ENCODE results near the gene COG4.
"Not testable (repeated sequence)": the region's sequence is repeated elsewhere in the genome, so short reads cannot be mapped to it uniquely, and the experiment has no call there.

COG4 gene

GRCh38 chr16:70457446-70458166 is 65.7 kb downstream of the COG4 start:
- DNase-seq (ENCODE audit: low read depth) = no peak

DNA sequence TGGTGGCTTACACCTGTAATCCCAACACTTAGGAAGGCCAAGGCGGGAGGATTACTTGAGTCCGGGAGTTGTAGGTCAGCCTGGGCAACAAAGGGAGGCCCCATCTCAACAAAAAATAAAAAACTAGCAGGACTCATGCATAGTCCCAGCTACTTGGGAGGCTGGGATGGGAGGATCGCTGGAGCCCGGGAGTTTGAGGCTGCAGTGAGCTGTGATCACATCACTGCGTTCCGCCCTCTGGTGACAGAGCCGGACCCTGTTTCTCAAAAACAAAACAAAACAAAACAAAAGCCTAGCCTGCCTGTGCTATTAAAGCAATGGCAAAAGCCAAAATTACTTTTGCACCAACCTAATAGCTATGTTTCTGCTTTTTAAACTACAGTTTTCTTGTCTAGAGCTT is 67.4 kb downstream of the COG4 start:
- no peak for DNase-seq (ENCODE audit: low read depth)

- DNase-seq (ENCODE audit: low read depth) = no peak
Observed at GRCh38 chr16:70454222-70455034, 68.9 kb downstream of the COG4 start, which contains the start of gene FCSK. Gene FCSK, plus strand, starts transcription at chr16:70454595. Its CDS starts 8,596 bp downstream, at chr16:70463191.

GRCh38 chr16:70453892-70454221 is 69.5 kb downstream of the COG4 start:
- no peak for DNase-seq (ENCODE audit: low read depth)

GRCh38 chr16:70453117-70453891 is 70.0 kb downstream of the COG4 start:
- DNase-seq (ENCODE audit: low read depth) = no peak

GRCh38 chr16:70451004-70451340 is 72.4 kb downstream of the COG4 start:
- not testable (repeated sequence) for DNase-seq (ENCODE audit: low read depth)

- not testable (repeated sequence) for DNase-seq (ENCODE audit: low read depth)
Observed at GRCh38 chr16:70450142-70451003, 73.0 kb downstream of the COG4 start.

GRCh38 chr16:70448075-70448474 is 75.3 kb downstream of the COG4 start:
- no peak for DNase-seq (ENCODE audit: low read depth)

- no peak for DNase-seq (ENCODE audit: low read depth)
Observed at GRCh38 chr16:70444249-70445063, 78.9 kb downstream of the COG4 start.

- no peak for DNase-seq (ENCODE audit: low read depth)
Observed at GRCh38 chr16:70442344-70442743, 81.0 kb downstream of the COG4 start.

- DNase-seq (ENCODE audit: low read depth) = no peak
Observed at GRCh38 chr16:70441406-70441990, 81.9 kb downstream of the COG4 start.

GRCh38 chr16:70440009-70440692 is 83.2 kb downstream of the COG4 start:
- DNase-seq (ENCODE audit: low read depth) = no peak

- peak; percentile 90 for DNase-seq (ENCODE audit: low read depth)
Observed at GRCh38 chr16:70438969-70439862, 84.1 kb downstream of the COG4 start, which contains the start of gene ST3GAL2. Gene ST3GAL2, minus strand, starts transcription at chr16:70439100. Its CDS starts 40,570 bp downstream, at chr16:70398530.

- no peak for DNase-seq (ENCODE audit: low read depth)
Observed at GRCh38 chr16:70438585-70438968, 84.8 kb downstream of the COG4 start.

DNA sequence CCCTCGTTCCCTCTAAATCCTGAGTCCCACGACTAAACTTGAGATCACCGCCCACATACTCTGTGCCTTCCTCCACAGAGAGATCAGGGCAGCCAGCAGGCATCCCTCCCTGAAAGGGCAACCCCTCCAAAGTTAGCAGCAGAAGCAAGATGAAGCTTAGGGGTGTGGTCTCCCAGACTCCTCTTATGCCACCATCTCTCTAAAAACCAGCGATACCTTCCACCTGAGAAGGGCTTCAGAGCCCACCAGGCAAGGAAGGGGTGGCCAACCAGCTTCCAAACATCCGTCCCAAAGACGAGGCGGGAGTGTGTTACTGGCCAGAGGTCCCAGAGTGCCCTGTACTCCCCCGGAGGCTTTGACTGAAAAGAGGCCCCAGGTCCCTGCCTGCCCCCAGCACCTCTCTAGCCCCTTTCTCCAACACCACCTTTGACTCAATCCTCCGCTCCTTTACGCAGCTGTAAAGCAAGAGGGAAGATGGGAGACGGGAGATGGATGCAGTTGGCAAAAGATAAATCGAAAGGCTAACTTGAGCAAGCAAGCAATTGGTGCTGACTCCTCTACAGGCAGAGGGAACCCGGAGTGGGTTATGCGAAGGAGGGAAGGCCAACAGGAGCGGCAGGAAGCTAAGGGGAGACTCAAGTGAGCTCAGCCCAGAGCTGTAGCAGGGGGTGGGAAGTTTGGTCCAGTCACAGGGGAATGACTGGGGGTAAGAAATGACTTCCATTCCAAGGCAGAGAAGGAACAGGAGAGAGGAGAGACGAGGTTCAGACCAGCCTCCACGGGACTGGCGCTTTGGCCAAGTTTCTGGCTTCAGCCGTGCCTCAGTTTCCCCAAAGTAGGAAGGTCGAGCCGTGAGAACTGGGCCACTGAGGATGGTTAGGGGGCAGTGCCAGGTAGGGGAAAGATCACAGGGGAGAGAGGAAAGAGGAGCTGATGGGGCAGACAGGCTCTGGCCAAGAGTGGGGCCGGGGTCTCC is 85.5 kb downstream of the COG4 start:
- DNase-seq (ENCODE audit: low read depth) = no peak

GRCh38 chr16:70437017-70437581 is 86.3 kb downstream of the COG4 start:
- peak; percentile 80 for DNase-seq (ENCODE audit: low read depth)

Measured in fibroblast of the conjunctiva (primary cell).